HG02981 (cell line): Measurements from ENCODE around the gene CPVL.

ENCODE experiments used
- ATAC-seq: cut with Tn5 transposase; IDR thresholded peaks from one replicate; pipeline ENCODE4 v1.9.1; 2021; ENCODE audit warnings: mild to moderate bottlenecking, moderate library complexity; ENCODE audit not compliant: unreplicated experiment

The CPVL gene

GRCh38 chr7:29013082-29013695, 133.1 kb downstream of the CPVL start:
- ATAC-seq: no peak

GRCh38 chr7:29009947-29010346, 136.4 kb downstream of the CPVL start:
- ATAC-seq: no peak

GRCh38 chr7:29008590-29008989, 137.7 kb downstream of the CPVL start:
- no peak for ATAC-seq

GRCh38 chr7:29007127-29007526, 139.2 kb downstream of the CPVL start:
- ATAC-seq: no peak

- ATAC-seq: no peak
Measured at GRCh38 chr7:29005829-29006228, 140.5 kb downstream of the CPVL start.

- ATAC-seq: no peak
Measured at GRCh38 chr7:29005406-29005805, 140.9 kb downstream of the CPVL start.

GRCh38 chr7:29003703-29004102, 142.6 kb downstream of the CPVL start:
- no peak for ATAC-seq

- ATAC-seq: no peak
Measured at GRCh38 chr7:29000717-29001076, 145.6 kb downstream of the CPVL start.

- no peak for ATAC-seq
Measured at GRCh38 chr7:28999895-29000716, 146.2 kb downstream of the CPVL start.

- ATAC-seq: no peak
Measured at GRCh38 chr7:28999427-28999826, 146.9 kb downstream of the CPVL start.

GRCh38 chr7:28998105-28998504, 148.2 kb downstream of the CPVL start:
- ATAC-seq: no peak

- no peak for ATAC-seq
Measured at GRCh38 chr7:28996836-28997235, 149.5 kb downstream of the CPVL start.

GRCh38 chr7:28993371-28993770, 153.0 kb downstream of the CPVL start:
- ATAC-seq: no peak

GRCh38 chr7:28992798-28993197, 153.5 kb downstream of the CPVL start:
- ATAC-seq: no peak

- ATAC-seq: no peak
Measured at GRCh38 chr7:28990200-28990960, 156.0 kb downstream of the CPVL start.

- ATAC-seq: no peak
Measured at GRCh38 chr7:28989211-28989980, 156.9 kb downstream of the CPVL start.

- ATAC-seq: no peak
Measured at GRCh38 chr7:28988810-28989209, 157.5 kb downstream of the CPVL start.

GRCh38 chr7:28988091-28988490, 158.2 kb downstream of the CPVL start:
- ATAC-seq: no peak

- ATAC-seq: no peak
Measured at GRCh38 chr7:28986765-28987110, 159.6 kb downstream of the CPVL start.

- ATAC-seq: no peak
Measured at GRCh38 chr7:28986028-28986764, 160.1 kb downstream of the CPVL start.

- ATAC-seq: no peak
Measured at GRCh38 chr7:28984631-28985030, 161.7 kb downstream of the CPVL start.
